ENCODE measurements around the gene XAGE1B.
"Not testable (repeated sequence)": the region's sequence is repeated elsewhere in the genome, so short reads cannot be mapped to it uniquely, and the experiment has no call there.

XAGE1B gene, protein sequence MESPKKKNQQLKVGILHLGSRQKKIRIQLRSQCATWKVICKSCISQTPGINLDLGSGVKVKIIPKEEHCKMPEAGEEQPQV

GRCh38 chrX:52516987-52517325 is at the start of gene XAGE1B:
XAGE1B (minus strand) TSS chrX:52517063; CDS start chrX:52515527, 1,536 bp downstream.
- not testable (repeated sequence) for DNase-seq (ENCODE audit: low spot score)

GRCh38 chrX:52563105-52563504 is 46.2 kb upstream of the XAGE1B start:
- no peak for DNase-seq (ENCODE audit: low spot score)

DNA sequence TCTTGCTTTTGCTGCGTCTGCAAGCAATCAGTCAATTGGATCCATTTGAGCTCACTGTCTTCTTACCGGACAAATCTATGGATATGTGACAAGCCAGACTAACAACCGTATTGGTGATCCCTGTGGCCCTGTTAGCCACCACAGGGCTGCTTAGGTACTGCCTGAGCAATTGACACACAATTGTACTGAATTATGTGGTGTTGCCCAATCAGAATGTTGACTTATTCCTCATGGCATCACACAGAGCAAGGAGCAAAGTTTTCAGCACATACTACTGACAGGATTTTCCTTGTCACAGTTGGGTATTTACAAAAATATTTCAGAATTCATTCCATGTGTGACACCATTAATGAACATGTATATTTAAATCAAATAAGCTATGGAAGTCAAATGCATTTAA is 41.3 kb upstream of the XAGE1B start:
- DNase-seq (ENCODE audit: low spot score) = no peak

DNA sequence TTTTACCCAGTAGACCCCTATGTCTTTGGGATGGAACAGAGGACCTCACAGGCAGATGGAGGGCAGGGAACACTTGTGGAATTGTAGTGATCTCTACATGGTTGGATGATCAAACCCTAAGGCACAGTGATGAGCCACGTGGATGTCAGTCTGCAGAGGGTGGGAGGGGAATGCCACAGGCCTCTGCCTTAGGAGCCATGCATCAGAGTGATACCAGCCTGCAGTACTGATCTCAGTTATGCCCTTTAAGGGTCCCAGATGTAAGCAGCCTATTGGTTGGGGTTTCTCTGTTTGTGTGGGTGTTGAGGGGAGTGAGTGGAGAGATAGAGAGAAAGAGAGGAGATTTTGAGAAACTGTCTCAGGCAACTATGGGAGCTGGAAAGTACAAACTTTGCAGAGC is 39.9 kb upstream of the XAGE1B start:
- no peak for DNase-seq (ENCODE audit: low spot score)

DNA sequence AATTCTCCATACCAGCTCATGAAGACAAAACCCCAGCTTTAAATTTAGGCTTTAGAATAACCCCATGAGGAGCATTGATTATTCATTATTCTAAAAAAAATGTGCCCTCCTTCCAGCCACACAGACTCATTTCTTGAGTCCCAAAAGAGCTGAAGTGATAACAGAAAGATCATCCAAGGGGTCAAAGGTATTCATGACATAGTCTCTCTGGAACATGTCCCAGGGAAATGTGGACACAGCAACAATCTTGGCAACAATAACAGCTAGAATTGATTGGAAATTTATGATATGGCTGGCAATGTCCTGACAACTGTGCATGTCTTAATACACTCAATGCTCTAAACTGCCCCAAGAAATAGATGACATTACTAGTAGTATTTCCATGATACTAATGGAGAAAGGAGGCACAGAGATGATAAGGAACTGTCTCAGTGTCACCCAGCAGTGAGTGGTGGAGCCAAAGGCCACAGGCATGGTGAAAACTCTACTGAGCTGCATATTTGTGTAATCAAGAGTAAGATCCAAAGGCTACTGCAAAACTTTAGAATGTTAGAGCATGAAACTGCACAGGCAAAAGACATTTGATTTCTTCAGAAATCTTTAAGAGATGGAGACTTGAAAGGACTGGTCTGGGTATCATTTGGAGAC is 37.3 kb upstream of the XAGE1B start:
- no peak for DNase-seq (ENCODE audit: low spot score)

GRCh38 chrX:52548769-52549168 is 31.9 kb upstream of the XAGE1B start:
- DNase-seq (ENCODE audit: low spot score) = peak; percentile 8

DNA sequence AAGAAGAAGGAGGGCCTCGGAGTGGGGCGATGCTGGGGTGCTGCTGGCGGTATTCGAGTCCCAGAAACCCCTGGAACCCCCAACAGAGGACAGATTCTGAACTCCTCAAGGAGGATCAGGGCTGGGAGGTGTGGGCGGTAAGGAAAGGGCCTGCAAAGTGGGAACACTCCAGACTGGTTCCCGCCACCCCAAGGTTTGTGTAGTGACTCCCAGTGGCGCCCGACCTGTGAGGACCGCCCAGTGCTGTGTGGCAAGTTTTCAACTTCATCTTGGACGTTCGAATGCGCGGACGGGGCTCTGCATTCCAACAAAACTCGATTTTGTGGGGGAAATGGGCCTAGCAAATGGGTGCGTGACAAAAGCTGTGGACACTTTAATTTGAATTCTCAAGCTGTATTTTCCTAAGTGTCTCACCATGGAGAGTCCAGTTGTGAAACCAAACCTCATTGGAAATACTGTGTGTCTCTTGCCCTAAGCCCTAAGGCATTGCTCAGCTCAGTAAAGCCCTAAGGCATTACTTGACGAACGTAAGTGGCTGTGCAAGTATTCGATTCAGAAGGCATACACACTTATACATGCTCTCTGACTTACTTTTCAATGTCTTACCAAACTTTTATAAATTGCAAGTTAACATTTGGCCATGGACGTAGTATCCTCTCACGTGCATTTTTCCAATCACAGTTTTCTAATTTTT is 27.4 kb upstream of the XAGE1B start:
- no peak for DNase-seq (ENCODE audit: low spot score)

GRCh38 chrX:52542311-52542710 is 25.4 kb upstream of the XAGE1B start:
- DNase-seq (ENCODE audit: low spot score) = no peak

- not testable (repeated sequence) for DNase-seq (ENCODE audit: low spot score)
Observed at GRCh38 chrX:52541051-52541450, 24.2 kb upstream of the XAGE1B start.

DNA sequence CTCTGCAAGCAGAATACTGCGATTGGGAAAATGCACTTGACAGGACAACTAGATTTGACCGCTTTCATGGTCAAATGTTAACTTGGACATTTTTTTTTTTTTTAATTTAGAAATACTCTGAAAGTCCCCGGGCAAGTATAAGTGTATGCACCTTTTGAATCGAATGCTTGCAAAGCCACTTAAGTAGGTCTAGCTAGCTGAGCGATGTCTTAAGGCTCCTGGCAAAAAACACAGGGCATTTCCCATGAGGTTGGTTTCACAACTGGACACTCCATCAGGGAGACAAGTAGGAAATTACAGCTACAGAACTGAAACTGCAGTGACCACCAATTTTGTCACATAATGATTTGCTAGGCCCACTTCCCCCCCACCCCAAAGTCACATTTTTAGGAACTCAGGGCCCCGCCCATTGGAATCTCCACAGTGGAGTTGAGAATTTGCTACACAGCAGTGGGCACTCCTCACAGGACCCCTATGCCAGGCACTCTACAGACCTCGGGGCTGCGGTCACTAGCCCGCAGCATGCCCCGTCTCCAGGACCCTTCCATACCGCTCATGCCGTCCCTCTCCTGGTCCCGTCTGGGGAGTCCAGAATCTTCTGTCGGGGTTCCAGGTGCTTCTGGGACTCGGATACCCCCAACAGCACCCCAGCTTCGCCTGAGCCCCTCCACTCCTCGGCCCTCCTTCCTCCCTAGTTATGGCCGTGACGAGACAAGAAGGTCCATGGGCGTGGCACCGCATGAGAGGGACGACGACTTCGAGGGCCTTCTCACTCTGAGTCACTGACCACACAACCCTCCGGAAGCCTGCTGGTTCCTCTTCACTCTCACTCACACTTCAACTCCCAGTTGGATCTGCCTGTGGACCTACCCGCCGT is 515 bp downstream of the XAGE1B start:
- DNase-seq (ENCODE audit: low spot score) = not testable (repeated sequence)

DNA sequence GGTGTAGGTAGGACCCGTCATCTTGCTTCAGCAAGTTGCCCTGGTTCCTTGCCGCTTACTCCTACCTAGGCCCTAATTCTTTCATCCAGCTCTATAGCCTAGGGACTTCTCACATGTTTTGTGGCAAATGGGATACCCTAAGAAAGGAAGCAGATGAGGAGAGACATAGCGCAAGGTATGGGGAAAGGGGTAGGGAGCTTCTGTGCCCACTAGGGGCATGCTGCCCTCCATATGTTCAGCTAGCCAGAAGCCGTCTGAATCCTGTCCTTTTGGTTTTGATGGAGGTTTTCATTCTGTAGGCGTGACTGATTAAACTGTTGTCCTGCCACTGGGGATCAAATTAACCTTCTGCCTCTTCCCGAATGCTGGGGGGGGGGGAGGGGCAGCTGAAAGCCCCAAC is 5.7 kb downstream of the XAGE1B start:
- DNase-seq (ENCODE audit: low spot score) = not testable (repeated sequence)

- no peak for DNase-seq (ENCODE audit: low spot score)
Observed at GRCh38 chrX:52509916-52510315, 6.9 kb downstream of the XAGE1B start.

DNA sequence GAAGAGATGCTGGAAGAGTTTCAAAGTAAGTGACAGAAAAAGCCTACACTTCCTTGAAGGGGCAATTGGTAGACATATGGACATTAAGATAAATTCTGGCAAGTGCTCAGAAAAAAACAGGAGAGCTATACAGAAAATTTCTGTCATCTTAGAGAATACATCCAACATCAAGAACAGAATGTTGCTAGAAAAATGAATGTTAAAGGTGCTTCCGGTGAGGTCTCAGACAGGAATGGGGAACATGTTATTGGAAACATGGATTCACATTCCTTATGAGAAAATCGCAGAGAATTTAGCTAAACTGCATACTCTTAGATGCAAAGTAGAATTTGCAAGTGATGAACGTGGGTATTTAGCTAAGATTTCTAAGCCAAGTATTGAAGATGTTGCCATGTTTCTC is 9.5 kb downstream of the XAGE1B start:
- no peak for DNase-seq (ENCODE audit: low spot score)

- no peak for DNase-seq (ENCODE audit: low spot score)
Observed at GRCh38 chrX:52504551-52504950, 12.3 kb downstream of the XAGE1B start.

- not testable (repeated sequence) for DNase-seq (ENCODE audit: low spot score)
Observed at GRCh38 chrX:52501362-52501761, 15.5 kb downstream of the XAGE1B start.

DNA sequence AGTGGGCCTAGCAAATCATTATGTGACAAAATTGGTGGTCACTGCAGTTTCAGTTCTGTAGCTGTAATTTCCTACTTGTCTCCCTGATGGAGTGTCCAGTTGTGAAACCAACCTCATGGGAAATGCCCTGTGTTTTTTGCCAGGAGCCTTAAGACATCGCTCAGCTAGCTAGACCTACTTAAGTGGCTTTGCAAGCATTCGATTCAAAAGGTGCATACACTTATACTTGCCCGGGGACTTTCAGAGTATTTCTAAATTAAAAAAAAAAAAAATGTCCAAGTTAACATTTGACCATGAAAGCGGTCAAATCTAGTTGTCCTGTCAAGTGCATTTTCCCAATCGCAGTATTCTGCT is 20.5 kb downstream of the XAGE1B start:
- not testable (repeated sequence) for DNase-seq (ENCODE audit: low spot score)

GRCh38 chrX:52495545-52496418 is 21.1 kb downstream of the XAGE1B start, which contains the start of gene XAGE1A:
XAGE1A (plus strand) TSS chrX:52495808; CDS start chrX:52497362, 1,554 bp downstream.
- not testable (repeated sequence) for DNase-seq (ENCODE audit: low spot score)

- DNase-seq (ENCODE audit: low spot score) = not testable (repeated sequence)
Observed at GRCh38 chrX:52471301-52471700, 45.6 kb downstream of the XAGE1B start.

All from RKO (cell line).